Measurements from ENCODE around the gene TSPEAR. TPM values are rescaled to one million over a fixed set of nuclear protein-coding genes. Genes with fewer than 3 reads are reported as not detected.

Gene TSPEAR
- total RNA-seq, 4 donors from 2014 or later: not detected

GRCh38 chr21:44727757-44728156 lies 16.4 kb upstream of the TSPEAR start:
- TF ChIP-seq POLR2A (IDR thresholded peaks at IDR 0.05) (no peak), EP300 (IDR thresholded peaks at IDR 0.05; ENCODE audit: low read depth) (no peak), CTCF (IDR thresholded peaks at IDR 0.05) (no peak), POLR2AphosphoS5 (IDR thresholded peaks at IDR 0.05) (no peak)
- no peak overlapping the region for H3K27ac ChIP-seq
- in situ Hi-C loops (cut with MboI; ENCODE audit: low pct_ligation_motif_present in 1 of 4, low pct_unique_long_range_greater_than_20kb in 1 of 4, low sequenced_read_pairs in 3 of 4) (no loop called here), intact Hi-C loops (cut with DNase I; ENCODE audit: low total_unique reads) (no loop called here)
- H3K4me3 ChIP-seq: no peak overlapping the region
- no peak for DNase-seq
- 69% methylated on average over 9 of the region's 9 CpGs; no CpG with 5 or more reads in 1 of the 2 donors for WGBS, 2 donors (ENCODE audit: low coverage in 1 of 2)
- no peaks in the 10 kb centered on the region for H3K36me3 ChIP-seq
- H3K4me1 ChIP-seq: peaks cover 0 to 12% (median 3%) of the 10 kb centered on the region in 4 donors
- H3K27me3 ChIP-seq: peaks cover 50% of the 10 kb centered on the region
- no peaks in the 10 kb centered on the region for H3K9me3 ChIP-seq

GRCh38 chr21:44727321-44727720 lies 15.9 kb upstream of the TSPEAR start:
- peaks cover 54% of the 10 kb centered on the region for H3K27me3 ChIP-seq
- TF ChIP-seq EP300 (IDR thresholded peaks at IDR 0.05; ENCODE audit: low read depth) (no peak), POLR2AphosphoS5 (IDR thresholded peaks at IDR 0.05) (no peak), POLR2A (IDR thresholded peaks at IDR 0.05) (no peak), CTCF (IDR thresholded peaks at IDR 0.05) (no peak)
- intact Hi-C loops (cut with DNase I; ENCODE audit: low total_unique reads): no loop called here
- in situ Hi-C loops (cut with MboI; ENCODE audit: low pct_ligation_motif_present in 1 of 4, low pct_unique_long_range_greater_than_20kb in 1 of 4, low sequenced_read_pairs in 3 of 4): no loop called here
- no peak overlapping the region for H3K4me3 ChIP-seq
- 90 to 92% methylated on average over 2 to 8 of the region's 8 CpGs for WGBS, 2 donors (ENCODE audit: low coverage in 1 of 2)
- H3K9me3 ChIP-seq: no peaks in the 10 kb centered on the region
- no peaks in the 10 kb centered on the region for H3K36me3 ChIP-seq
- no peak overlapping the region for H3K27ac ChIP-seq
- DNase-seq: no peak
- peaks cover 0 to 12% (median 3%) of the 10 kb centered on the region in 4 donors for H3K4me1 ChIP-seq

- in situ Hi-C loops (cut with MboI; ENCODE audit: low pct_ligation_motif_present in 1 of 4, low pct_unique_long_range_greater_than_20kb in 1 of 4, low sequenced_read_pairs in 3 of 4) (no loop called here), intact Hi-C loops (cut with DNase I; ENCODE audit: low total_unique reads) (no loop called here)
- Histone ChIP-seq H3K4me1 (peaks cover 0 to 12% (median 3%) of the 10 kb centered on the region in 4 donors), H3K27ac (no peak overlapping the region), H3K27me3 (peaks cover 57% of the 10 kb centered on the region), H3K9me3 (no peaks in the 10 kb centered on the region), H3K36me3 (no peaks in the 10 kb centered on the region), H3K4me3 (no peak overlapping the region)
- TF ChIP-seq POLR2A (IDR thresholded peaks at IDR 0.05) (no peak), CTCF (IDR thresholded peaks at IDR 0.05) (no peak), POLR2AphosphoS5 (IDR thresholded peaks at IDR 0.05) (no peak), EP300 (IDR thresholded peaks at IDR 0.05; ENCODE audit: low read depth) (no peak)
- DNase-seq: no peak
- 55% methylated on average over 6 of the region's 6 CpGs; no CpG with 5 or more reads in 1 of the 2 donors for WGBS, 2 donors (ENCODE audit: low coverage in 1 of 2)
Measured at GRCh38 chr21:44726826-44727225, 15.5 kb upstream of the TSPEAR start.

GRCh38 chr21:44724926-44725325 lies 13.6 kb upstream of the TSPEAR start:
- 80 to 91% methylated on average over 1 to 14 of the region's 14 CpGs for whole genome bisulfite sequencing, 2 donors (ENCODE audit: low coverage in 1 of 2)

More at GRCh38 chr21:44724926-44725325, 13.6 kb upstream of the TSPEAR start:
- no peak for TF ChIP-seq EP300 (IDR thresholded peaks at IDR 0.05; ENCODE audit: low read depth)
- no peak for TF ChIP-seq POLR2AphosphoS5 (IDR thresholded peaks at IDR 0.05)
- TF ChIP-seq POLR2A (IDR thresholded peaks at IDR 0.05): no peak
- TF ChIP-seq CTCF (IDR thresholded peaks at IDR 0.05): no peak
- no peak for DNase-seq
- Histone ChIP-seq H3K9me3 (no peaks in the 10 kb centered on the region), H3K4me1 (peaks cover 0 to 12% (median 3%) of the 10 kb centered on the region in 4 donors), H3K27ac (no peak overlapping the region), H3K36me3 (no peaks in the 10 kb centered on the region), H3K27me3 (peaks cover 74% of the 10 kb centered on the region), H3K4me3 (no peak overlapping the region)
- intact Hi-C loops (cut with DNase I; ENCODE audit: low total_unique reads): no loop called here
- in situ Hi-C loops (cut with MboI; ENCODE audit: low pct_ligation_motif_present in 1 of 4, low pct_unique_long_range_greater_than_20kb in 1 of 4, low sequenced_read_pairs in 3 of 4): no loop called here
